ENCODE measurements around the gene ETDC. TPM values are rescaled to one million over a fixed set of nuclear protein-coding genes. Genes with fewer than 3 reads are reported as not detected.

Gene ETDC
- total and polyA plus RNA-seq, 2 experiments from 2014 or later = not detected

DNA sequence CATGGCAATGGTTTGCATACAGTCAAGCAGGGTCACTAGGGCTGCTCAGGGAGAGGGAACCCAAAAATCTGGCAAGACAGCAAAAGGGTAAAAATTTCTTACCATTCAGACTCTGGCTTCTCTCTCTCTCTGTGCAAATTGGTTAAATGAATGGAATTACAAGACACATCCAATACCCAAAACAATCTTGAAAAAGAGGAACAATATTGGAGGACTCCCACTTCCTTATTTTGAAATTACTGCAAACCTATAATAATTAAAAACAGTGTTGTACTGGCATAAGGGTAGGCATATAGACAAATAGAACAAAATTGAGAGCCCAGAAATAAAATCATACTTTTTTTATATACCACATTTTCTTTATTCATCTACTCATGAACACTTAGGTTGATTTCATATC lies 33.3 kb upstream of the ETDC start:
- Histone ChIP-seq H3K9me2 (ENCODE audit: insufficient read depth) (no peaks in the 10 kb centered on the region), H3K27me3 (ENCODE audit: insufficient read depth) (no peaks in the 10 kb centered on the region), H3K27ac (ENCODE audit: low read depth) (no peak overlapping the region), H3F3A (replicated peaks; ENCODE audit: low read depth) (no peaks in the 10 kb centered on the region), H2AFZ (no peak overlapping the region), H3K4me2 (no peak overlapping the region), H3K36me3 (ENCODE audit: insufficient read depth) (no peaks in the 10 kb centered on the region), H3K79me2 (replicated peaks; ENCODE audit: insufficient read depth) (no peaks in the 10 kb centered on the region), H3K4me3 (no peak overlapping the region), H3K4me1 (ENCODE audit: insufficient read depth) (peaks cover 9% of the 10 kb centered on the region), H4K20me1 (replicated peaks; ENCODE audit: insufficient read depth) (no peaks in the 10 kb centered on the region)
- no peak for DNase-seq (ENCODE audit: low spot score)
- no peak overlapping the region for H3K27ac Mint-ChIP-seq
- H3K9me3 Mint-ChIP-seq = peaks cover 29% of the 10 kb centered on the region
- H3K4me3 Mint-ChIP-seq = no peak overlapping the region
- ATAC-seq = no peak
- peaks cover 2% of the 10 kb centered on the region; the same call in 1 of the 3 replicates for H3K36me3 Mint-ChIP-seq (ENCODE audit: low read depth)
- TF ChIP-seq STAT1 (IDR thresholded peaks at IDR 0.05; ENCODE audit: unreplicated experiment) = no peak
- no peak for TF ChIP-seq EZH2phosphoT487 (IDR thresholded peaks at IDR 0.05; ENCODE audit: unreplicated experiment)
- TF ChIP-seq, protein P1, sequence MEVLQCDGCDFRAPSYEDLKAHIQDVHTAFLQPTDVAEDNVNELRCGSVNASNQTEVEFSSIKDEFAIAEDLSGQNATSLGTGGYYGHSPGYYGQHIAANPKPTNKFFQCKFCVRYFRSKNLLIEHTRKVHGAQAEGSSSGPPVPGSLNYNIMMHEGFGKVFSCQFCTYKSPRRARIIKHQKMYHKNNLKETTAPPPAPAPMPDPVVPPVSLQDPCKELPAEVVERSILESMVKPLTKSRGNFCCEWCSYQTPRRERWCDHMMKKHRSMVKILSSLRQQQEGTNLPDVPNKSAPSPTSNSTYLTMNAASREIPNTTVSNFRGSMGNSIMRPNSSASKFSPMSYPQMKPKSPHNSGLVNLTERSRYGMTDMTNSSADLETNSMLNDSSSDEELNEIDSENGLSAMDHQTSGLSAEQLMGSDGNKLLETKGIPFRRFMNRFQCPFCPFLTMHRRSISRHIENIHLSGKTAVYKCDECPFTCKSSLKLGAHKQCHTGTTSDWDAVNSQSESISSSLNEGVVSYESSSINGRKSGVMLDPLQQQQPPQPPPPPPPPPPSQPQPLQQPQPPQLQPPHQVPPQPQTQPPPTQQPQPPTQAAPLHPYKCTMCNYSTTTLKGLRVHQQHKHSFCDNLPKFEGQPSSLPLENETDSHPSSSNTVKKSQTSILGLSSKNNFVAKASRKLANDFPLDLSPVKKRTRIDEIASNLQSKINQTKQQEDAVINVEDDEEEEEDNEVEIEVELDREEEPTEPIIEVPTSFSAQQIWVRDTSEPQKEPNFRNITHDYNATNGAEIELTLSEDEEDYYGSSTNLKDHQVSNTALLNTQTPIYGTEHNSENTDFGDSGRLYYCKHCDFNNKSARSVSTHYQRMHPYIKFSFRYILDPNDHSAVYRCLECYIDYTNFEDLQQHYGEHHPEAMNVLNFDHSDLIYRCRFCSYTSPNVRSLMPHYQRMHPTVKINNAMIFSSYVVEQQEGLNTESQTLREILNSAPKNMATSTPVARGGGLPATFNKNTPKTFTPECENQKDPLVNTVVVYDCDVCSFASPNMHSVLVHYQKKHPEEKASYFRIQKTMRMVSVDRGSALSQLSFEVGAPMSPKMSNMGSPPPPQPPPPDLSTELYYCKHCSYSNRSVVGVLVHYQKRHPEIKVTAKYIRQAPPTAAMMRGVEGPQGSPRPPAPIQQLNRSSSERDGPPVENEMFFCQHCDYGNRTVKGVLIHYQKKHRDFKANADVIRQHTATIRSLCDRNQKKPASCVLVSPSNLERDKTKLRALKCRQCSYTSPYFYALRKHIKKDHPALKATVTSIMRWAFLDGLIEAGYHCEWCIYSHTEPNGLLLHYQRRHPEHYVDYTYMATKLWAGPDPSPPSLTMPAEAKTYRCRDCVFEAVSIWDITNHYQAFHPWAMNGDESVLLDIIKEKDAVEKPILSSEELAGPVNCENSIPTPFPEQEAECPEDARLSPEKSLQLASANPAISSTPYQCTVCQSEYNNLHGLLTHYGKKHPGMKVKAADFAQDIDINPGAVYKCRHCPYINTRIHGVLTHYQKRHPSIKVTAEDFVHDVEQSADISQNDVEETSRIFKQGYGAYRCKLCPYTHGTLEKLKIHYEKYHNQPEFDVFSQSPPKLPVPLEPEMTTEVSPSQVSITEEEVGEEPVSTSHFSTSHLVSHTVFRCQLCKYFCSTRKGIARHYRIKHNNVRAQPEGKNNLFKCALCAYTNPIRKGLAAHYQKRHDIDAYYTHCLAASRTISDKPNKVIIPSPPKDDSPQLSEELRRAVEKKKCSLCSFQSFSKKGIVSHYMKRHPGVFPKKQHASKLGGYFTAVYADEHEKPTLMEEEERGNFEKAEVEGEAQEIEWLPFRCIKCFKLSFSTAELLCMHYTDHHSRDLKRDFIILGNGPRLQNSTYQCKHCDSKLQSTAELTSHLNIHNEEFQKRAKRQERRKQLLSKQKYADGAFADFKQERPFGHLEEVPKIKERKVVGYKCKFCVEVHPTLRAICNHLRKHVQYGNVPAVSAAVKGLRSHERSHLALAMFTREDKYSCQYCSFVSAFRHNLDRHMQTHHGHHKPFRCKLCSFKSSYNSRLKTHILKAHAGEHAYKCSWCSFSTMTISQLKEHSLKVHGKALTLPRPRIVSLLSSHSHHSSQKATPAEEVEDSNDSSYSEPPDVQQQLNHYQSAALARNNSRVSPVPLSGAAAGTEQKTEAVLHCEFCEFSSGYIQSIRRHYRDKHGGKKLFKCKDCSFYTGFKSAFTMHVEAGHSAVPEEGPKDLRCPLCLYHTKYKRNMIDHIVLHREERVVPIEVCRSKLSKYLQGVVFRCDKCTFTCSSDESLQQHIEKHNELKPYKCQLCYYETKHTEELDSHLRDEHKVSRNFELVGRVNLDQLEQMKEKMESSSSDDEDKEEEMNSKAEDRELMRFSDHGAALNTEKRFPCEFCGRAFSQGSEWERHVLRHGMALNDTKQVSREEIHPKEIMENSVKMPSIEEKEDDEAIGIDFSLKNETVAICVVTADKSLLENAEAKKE (CRISPR knock-in tag; IDR thresholded peaks at IDR 0.05) = no peak
- TF ChIP-seq ZNF331 (CRISPR knock-in tag; IDR thresholded peaks at IDR 0.05; ENCODE audit: low read depth) = no peak
- no peak for TF ChIP-seq ZNF114 (CRISPR knock-in tag; IDR thresholded peaks at IDR 0.05)
- no peak for TF ChIP-seq POLR2AphosphoS5 (IDR thresholded peaks at IDR 0.05; ENCODE audit: low read depth)
- TF ChIP-seq CREB1 (CRISPR knock-in tag; IDR thresholded peaks at IDR 0.05; ENCODE audit: low read depth) = no peak
- TF ChIP-seq, protein P2, sequence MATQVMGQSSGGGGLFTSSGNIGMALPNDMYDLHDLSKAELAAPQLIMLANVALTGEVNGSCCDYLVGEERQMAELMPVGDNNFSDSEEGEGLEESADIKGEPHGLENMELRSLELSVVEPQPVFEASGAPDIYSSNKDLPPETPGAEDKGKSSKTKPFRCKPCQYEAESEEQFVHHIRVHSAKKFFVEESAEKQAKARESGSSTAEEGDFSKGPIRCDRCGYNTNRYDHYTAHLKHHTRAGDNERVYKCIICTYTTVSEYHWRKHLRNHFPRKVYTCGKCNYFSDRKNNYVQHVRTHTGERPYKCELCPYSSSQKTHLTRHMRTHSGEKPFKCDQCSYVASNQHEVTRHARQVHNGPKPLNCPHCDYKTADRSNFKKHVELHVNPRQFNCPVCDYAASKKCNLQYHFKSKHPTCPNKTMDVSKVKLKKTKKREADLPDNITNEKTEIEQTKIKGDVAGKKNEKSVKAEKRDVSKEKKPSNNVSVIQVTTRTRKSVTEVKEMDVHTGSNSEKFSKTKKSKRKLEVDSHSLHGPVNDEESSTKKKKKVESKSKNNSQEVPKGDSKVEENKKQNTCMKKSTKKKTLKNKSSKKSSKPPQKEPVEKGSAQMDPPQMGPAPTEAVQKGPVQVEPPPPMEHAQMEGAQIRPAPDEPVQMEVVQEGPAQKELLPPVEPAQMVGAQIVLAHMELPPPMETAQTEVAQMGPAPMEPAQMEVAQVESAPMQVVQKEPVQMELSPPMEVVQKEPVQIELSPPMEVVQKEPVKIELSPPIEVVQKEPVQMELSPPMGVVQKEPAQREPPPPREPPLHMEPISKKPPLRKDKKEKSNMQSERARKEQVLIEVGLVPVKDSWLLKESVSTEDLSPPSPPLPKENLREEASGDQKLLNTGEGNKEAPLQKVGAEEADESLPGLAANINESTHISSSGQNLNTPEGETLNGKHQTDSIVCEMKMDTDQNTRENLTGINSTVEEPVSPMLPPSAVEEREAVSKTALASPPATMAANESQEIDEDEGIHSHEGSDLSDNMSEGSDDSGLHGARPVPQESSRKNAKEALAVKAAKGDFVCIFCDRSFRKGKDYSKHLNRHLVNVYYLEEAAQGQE (IDR thresholded peaks at IDR 0.05; ENCODE audit: unreplicated experiment) = no peak
- TF ChIP-seq, protein P3, sequence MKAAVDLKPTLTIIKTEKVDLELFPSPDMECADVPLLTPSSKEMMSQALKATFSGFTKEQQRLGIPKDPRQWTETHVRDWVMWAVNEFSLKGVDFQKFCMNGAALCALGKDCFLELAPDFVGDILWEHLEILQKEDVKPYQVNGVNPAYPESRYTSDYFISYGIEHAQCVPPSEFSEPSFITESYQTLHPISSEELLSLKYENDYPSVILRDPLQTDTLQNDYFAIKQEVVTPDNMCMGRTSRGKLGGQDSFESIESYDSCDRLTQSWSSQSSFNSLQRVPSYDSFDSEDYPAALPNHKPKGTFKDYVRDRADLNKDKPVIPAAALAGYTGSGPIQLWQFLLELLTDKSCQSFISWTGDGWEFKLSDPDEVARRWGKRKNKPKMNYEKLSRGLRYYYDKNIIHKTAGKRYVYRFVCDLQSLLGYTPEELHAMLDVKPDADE (IDR thresholded peaks at IDR 0.05) = no peak
- TF ChIP-seq, protein P4, sequence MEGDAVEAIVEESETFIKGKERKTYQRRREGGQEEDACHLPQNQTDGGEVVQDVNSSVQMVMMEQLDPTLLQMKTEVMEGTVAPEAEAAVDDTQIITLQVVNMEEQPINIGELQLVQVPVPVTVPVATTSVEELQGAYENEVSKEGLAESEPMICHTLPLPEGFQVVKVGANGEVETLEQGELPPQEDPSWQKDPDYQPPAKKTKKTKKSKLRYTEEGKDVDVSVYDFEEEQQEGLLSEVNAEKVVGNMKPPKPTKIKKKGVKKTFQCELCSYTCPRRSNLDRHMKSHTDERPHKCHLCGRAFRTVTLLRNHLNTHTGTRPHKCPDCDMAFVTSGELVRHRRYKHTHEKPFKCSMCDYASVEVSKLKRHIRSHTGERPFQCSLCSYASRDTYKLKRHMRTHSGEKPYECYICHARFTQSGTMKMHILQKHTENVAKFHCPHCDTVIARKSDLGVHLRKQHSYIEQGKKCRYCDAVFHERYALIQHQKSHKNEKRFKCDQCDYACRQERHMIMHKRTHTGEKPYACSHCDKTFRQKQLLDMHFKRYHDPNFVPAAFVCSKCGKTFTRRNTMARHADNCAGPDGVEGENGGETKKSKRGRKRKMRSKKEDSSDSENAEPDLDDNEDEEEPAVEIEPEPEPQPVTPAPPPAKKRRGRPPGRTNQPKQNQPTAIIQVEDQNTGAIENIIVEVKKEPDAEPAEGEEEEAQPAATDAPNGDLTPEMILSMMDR (conservative IDR thresholded peaks at IDR 0.05; ENCODE audit: low read depth in 2 of 2) = no peak
- TF ChIP-seq JUNB (IDR thresholded peaks at IDR 0.05; ENCODE audit: unreplicated experiment) = no peak
- TF ChIP-seq NANOG (IDR thresholded peaks at IDR 0.05; ENCODE audit: borderline replicate concordance) = no peak
- H3K4me1 Mint-ChIP-seq = peaks cover 6% of the 10 kb centered on the region; the same call in 2 of the 3 replicates
- no peaks in the 10 kb centered on the region for H3K27me3 Mint-ChIP-seq (ENCODE audit: insufficient read depth, low read depth, poor library complexity)

All from GM23338 (cell line).